Islet precursor cell (in vitro differentiated cells): ENCODE results near the gene SNX20.

Source experiments
- DNase-seq: peaks from one replicate; pipeline ENCODE4 v3.0.0-alpha.2; 2018

SNX20 gene, protein sequence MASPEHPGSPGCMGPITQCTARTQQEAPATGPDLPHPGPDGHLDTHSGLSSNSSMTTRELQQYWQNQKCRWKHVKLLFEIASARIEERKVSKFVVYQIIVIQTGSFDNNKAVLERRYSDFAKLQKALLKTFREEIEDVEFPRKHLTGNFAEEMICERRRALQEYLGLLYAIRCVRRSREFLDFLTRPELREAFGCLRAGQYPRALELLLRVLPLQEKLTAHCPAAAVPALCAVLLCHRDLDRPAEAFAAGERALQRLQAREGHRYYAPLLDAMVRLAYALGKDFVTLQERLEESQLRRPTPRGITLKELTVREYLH

DNA sequence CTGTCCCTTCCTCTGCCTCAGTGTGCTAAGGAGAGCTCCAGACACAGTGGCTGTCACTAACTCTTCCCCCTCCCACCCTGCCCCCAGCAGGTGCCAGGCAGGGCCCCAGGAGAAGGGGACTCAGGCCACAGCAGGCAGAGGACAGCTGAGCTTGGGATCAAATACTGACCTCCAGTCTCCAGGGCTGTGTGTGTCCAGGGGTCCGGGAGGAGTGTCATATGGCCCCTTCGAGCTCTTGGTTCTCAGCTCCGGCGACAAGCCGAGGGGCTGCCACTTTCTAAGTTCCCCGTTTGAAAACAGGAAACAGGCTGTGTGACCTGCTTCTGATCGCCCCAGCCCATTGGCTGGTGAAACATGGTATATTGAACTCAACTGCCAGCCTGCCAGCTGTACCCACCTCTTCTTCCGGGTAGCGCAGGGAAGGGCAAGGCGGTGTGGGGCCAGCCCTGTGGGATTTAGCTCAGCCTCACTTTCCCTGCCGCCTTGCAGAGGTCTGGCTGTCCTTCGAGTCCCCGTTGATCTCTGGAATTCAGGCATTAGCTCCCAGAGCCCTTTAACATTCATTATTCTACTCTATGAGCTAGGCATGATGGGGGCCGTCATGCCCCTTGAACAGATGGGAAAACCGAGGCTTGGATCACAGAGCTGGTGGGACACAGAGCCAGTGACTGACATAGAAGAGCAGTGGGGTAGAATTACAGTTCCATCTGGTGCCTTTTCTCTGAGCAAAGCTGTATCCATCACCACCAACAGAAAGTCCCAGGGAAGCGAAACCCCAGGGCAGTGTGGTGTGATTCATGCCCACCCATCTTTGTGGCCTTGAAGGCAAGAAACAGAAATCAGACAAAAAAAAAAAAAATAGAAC is at the start of gene SNX20:
Gene SNX20, minus strand, starts transcription at position 292 of the 865 bp plus-strand sequence. CDS start 3,786 bp downstream, outside the sequence.
- no peak for DNase-seq

DNA sequence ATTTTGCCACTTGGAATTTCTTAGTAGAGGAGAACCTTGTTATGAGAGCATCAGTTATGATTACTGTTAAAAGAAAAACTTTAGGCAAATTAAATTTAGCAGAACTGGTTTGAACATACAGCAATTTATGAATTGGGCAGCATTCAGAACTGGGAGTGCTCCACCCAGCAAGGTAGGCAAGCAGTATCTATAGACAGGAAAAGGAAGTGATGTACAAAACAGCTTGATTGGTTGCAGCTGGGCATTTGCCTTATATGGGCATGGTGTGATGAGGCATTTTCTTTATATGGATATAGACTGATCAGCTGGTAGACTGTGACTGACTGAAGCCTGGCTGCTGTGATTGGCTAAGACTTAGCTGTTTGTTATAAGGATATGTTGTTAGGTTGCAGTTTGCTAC is 43.2 kb upstream of the SNX20 start:
- DNase-seq = no peak

DNA sequence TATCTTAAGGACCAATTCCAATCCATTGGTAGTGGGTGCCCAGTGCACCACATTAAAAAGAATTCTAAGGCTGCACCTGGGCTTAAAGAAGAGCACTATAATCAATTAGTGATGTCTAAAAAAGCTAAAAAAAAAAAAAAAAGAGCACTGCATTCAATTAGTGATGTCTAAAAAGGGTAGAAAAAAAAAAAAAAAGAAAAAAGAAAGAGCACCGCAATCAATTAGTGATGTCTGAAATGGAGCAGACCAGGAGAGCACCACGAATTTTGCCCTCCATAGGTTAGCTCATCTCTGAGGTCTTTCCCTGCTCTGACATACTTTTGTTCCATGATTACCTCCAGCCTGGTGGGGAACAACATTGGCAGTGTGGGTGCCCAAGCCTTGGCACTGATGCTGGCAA is 41.8 kb upstream of the SNX20 start:
- no peak for DNase-seq

DNA sequence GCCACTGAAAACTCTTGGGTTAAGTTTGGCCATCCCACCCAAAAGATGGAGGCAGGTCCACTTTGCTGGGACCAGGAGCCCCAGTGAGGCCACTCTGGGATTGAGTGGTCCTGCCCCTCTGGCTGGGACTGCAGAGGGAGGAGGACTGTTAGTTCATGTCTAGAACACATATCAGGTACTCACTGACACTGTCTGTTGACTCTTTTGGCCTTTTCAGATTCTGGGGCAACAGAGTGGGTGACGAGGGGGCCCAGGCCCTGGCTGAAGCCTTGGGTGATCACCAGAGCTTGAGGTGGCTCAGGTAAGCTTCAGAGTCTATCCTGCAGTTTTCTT is 41.3 kb upstream of the SNX20 start:
- no peak for DNase-seq

DNA sequence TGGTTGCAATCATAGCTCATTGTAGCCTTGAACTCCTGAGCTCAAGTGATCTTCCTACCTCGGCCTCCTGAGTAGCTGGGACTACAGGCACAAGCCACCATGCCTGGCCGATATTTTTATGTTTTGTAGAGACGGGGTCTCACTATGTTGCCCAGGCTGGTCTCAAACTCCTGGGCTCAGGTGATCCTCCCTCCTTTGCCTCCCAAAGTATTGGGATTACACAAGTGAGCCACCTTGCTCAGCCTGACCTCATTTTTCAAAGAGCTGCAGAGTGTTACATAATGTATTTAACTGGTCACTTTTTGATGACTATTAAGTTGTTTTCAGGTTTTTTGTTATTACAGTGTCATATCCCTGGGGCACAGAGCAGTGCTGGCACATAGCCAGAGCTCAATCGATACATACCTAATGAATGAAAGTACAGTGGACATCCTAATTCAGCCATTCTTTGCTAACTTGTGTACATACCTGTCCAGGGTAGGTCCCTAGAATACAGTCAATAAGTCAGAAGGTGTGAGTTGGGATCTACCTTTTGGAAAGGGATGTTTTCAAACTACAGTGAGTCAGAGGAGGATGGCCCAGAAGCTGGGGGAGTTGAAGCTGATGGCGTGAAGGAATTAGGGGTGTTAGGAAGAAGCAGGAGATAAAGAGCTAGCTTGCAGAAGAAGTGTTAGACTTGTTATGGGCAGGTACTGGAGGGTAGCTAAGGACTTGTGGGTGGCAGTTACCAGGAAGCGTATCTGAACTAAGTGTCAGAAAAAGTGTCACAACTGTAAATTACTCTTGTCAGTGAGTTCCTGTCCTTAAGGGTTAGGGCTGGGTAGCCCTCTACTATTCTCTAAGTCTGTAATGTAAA is 40.7 kb upstream of the SNX20 start:
- DNase-seq = no peak

DNA sequence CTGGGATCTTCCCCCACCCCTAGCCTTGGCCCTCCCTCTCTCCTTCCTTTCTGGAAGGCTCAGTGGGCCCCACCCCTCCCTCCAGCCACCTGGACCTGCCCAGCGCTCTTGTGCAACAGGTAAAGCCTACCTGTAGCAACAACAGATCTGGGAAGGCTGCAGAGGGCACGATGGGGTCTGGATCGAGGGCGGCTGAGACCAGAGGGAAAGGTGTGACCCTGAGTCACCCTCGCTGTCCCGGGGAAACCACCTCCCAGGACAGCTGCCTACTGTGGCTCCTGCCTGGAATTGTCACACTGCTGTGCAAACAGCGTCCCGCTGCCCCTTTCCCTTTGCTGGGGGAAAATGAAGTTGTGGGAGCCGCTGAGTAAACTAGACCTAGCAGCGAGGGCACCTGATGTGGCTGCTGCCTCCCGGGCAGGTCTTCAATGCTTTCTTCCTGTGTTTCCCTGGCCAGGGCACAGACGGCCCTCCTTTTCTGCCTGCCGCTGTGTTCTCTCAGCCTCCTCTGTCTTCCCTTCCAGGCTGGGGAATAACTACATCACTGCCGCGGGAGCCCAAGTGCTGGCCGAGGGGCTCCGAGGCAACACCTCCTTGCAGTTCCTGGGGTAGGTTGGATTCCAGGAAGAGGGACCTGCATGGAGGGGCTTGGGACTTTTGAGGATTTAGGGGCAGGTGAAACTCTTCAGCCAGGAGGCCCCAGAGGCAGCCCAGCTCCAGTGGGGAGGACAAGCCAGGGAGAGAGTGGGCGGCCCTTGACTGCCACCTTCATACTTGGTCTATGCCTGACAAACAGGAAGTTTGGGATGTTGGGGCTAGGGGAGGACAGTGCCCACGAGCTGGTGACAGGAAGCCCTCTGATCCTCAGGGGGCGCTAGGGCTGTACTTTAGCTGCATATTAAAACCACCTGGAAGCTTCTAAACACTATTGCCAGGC is 38.6 kb upstream of the SNX20 start:
- peak; percentile 69 for DNase-seq

DNA sequence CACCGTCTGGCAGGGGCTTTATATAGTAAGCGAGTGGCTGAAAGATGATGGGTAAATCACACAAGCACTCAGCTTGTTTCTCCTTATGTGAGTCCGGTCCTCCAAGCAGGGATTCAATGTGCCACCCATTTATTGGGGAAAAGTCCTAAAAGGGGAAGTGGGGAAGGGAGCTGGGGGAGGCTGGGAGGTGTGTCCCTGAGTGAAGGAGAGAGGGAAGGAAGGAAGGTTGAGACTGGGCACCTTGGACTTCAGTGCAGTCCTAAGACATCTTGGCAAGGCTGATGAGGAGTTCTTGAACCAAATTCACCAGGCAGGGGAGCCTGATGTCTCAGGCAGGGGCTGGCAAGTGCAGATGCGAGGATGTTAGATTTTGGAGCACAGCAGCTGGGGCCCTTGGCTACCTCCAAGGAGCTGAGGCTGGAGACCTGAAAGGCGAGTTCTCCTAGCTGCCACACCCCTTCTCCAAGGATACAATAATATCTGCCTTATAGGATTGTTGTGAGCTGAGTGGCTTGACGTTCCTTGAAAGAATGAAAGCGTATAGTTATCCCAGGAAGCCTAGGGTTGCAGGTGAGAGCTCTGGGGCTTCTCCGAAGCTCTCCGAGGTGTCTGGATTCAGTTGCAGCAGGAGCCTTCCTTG is 37.8 kb upstream of the SNX20 start:
- DNase-seq = no peak

DNA sequence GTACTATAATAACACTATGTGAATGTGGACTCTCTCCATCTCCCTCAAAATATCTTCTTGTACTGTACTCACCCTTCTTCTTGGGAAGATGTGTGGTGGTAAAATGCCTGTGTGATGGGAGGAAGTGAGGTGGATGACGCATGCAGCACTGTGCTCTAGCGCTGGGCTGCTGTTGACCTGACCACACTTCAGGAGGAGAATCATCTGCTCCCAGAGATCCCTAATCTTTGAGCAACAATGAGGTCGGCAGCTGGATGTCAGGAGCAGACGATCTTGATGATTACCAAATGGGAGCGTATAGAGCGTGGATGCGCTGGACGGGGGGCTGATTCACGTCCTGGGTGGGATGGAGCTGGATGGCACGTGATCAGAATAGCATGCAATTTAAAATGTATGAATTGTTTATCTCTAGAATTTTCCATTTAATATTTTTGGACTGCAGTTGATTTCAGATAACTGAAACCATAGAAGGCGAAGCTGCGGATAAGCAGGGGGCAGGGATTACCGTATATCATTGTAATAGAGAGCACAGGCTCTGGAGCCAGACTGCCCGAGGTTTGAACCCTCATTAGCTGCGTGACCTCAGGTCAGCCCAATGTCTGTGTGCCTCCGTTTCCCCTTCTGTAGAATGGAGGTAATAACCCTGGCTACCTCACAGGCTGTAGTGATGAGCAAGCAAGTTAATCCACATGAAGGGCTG is 37.1 kb upstream of the SNX20 start:
- DNase-seq = no peak

DNA sequence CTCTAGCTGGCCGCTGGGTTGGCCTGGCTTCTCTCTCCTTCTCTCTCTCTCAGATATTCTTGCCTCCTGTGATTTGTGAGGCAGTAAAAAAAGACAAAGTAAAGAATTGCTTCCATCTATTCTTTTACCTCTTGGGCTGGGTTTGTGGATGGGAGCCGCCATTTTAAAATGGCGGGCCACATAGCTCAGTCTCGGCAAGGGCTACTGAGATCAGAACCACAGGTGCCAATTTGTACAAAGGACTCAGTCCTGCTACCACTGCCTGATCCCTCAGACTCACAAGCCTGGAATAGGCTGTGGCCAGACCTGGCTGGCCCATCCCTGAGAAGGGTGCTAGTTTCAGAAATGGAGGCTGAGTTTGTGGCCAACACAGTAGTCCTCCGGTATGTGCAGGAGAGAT is 36.4 kb upstream of the SNX20 start:
- DNase-seq = no peak

DNA sequence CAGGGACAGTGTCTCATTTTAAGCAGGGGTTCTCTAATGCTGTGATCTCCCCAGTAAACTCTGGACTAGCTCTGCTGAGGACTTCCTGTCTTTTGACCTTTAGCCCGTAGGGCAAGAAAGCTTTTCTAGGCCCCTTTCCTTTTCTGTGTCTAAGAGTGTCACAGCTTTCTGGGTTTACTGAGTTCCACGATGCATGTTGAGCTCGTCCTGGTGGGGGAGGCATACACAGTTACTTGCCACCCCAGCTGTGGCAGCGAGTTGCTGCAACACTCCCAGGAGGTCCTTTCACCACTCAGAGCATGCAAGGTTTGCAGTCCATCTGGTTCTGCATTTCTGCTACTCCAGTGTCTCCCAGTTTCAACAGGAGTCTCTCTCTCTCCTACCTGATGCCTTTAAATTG is 36.0 kb upstream of the SNX20 start:
- DNase-seq = no peak

DNA sequence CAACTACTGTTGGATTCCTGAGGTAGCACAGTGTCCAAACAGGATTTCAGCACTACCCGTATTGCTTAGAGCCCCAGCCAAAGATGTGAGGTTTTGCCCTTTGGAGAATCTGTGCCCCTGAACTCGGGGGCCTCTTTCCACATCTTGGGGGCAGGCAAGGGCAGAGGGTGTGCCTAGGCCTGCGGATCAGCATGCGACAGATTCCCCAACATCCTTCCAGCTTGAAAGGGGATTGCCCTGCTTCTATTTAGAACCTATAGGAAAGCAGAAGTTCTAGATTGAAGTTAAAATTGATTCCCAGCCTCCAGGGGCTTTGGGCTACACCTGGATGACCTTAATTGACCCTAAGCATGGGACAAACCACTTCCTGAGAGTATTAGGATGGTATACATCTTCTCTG is 31.8 kb upstream of the SNX20 start:
- no peak for DNase-seq

DNA sequence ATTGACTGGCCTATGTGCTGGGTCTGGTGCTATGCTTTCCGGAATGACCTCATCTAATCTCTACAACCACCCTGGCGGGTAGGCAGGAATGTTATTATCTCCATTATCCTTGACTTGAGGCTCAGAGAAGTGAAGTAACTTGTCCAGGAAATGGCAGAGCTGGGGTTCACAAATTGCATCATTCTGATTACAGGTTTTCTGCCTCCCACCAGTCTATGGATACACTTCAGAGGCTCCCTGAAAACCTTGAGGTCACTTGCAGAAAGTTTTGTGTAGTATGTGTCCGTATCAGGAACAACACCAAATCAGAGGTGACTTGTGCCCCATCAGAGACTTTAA is 31.4 kb upstream of the SNX20 start:
- no peak for DNase-seq

DNA sequence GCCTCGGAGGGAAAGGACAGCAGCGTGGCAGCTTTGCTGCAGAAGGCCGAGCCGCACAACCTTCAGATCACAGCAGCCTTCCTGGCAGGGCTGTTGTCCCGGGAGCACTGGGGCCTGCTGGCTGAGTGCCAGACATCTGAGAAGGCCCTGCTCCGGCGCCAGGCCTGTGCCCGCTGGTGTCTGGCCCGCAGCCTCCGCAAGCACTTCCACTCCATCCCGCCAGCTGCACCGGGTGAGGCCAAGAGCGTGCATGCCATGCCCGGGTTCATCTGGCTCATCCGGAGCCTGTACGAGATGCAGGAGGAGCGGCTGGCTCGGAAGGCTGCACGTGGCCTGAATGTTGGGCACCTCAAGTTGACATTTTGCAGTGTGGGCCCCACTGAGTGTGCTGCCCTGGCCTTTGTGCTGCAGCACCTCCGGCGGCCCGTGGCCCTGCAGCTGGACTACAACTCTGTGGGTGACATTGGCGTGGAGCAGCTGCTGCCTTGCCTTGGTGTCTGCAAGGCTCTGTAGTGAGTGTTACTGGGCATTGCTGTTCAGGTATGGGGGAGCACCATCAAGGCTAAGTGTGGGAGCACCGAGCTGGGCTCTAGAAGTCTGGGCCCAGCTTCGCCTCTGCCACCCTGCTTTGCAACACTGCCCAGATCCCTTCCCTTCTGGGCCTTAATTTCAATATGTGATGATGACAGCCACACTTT is 30.9 kb upstream of the SNX20 start:
- DNase-seq = no peak

DNA sequence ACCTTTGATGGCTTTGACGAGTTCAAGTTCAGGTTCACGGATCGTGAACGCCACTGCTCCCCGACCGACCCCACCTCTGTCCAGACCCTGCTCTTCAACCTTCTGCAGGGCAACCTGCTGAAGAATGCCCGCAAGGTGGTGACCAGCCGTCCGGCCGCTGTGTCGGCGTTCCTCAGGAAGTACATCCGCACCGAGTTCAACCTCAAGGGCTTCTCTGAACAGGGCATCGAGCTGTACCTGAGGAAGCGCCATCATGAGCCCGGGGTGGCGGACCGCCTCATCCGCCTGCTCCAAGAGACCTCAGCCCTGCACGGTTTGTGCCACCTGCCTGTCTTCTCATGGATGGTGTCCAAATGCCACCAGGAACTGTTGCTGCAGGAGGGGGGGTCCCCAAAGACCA is 29.9 kb upstream of the SNX20 start:
- DNase-seq = no peak

DNA sequence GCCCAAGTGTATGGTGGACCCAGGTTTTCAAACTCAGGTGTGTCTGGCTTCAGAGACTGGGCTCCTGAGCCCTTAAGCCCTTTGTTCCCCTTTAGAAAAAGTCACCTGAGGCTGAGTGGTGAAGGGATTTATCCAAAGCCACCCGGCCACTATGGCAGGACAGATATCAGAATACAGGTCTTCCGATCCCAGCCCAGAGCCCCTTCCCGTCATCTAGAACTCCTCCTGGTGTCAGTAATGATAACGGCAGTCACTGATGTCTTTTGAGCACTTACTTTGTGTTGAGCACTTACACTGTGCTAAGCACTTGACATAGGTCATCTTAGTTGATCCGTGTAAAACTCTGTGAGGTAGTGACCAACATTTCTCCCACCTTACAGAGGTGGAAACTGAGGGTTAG is 28.9 kb upstream of the SNX20 start:
- DNase-seq = no peak

DNA sequence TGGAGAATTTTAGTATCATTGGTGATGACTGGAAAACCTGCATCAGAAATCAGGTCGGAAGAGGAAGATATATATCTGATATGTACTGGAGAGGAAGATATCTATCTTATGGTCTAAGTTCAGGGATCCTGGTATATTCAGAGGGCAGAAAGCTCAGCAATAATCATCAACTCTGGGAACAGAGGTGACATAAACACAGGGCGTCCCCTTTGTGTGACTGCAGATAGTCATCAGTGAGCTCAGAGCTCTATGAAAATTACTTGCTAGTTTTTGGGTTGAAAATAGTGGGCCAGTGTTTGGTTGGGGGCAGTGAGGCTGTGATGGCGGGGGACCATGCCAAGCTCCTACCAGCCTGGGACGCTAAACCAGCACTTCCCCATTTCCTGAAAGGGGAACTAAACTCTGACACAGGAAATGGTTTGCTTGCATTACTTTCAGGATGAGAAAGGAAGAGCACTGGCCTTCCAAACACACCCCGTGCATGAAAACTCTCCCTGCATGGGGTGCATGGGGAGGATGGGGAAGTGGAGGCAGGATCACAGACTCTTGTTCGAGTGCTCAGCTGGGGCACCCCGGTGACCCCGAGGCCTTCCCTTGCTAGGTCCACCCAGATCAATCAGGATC is 28.1 kb upstream of the SNX20 start:
- no peak for DNase-seq

DNA sequence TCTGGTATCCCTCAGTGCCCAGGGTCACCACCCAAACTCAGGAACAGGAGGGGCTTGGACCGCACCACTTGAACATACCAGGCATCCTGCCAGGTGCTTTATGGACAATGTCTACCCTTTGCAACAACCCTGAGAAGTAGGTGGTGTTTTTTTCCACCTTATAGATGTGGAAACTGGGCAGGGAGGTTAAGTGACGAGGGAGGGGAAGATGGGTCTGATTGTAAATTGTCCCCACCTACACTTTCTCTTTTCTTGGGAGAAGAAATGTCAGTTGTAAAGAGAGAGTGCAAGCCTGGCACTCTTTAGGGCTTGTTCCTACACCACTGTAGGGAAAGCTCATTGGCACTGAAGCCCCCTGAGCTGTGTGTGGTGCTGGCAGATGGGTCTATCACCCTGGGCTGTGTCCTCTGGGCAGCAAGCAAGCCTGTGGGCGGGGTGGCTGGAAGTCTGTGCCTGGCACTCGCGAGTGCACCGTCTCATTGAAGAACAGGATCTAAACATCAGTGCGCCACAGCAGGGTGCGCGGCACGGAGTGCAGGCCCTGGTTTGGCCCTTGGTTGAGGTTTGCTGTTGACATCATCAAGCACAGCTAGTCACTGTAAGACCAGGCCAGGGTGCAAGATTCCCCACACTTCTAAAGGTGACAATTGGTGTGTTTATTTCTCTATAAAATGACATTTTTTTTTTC is 27.4 kb upstream of the SNX20 start:
- no peak for DNase-seq

DNA sequence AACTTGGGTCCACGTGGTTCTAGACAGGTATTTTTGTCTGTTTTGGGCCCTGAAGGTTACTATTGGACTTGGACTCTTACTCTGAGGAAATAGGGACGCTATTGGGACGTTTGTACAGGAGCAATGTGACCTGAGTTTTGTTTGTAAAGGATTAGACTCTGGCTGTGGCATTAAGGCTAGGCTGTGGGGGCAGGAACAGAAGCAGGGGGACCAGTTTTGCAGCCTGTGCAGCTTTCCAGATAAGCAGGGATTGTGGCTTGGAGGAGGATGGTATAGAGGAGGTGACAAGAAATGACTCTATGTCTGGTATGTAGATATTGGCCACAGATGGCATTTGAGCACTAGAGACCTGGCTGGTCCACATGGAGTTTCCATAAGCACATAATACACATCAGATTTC is 25.1 kb upstream of the SNX20 start:
- no peak for DNase-seq

DNA sequence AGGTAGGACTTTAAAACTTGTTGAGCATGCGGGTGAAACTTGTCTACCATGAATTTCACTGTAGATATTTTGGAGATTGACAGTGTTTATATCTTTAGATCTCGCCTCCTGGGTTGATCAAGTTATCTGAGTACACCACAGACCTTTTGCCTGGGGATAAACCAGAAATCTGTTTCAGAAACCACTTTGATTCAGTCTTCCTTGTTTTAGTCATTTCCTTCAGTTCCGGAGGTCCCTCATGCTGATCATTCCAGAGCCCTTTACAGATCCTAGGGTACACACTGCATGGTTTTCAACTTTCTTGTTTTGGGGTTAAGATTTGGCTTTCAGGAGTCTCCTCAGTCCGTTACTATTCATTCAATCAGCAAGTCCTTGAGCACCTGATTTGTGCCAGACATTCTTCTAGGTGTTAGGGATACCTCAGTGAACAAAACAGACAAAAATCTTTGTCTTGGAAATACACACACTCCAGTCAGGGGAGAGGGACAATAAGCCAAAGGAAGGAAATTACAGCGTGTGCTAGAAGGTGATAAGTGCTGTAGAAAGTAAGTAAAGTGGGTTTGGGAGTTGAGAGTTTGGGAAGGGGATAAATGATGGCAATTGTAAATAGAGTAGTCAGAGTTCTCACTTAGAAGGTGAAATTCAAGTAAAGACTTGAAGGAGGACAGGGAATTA is 24.5 kb upstream of the SNX20 start:
- DNase-seq = no peak
